GM12878 (cell line): ENCODE data around the gene TRAPPC3L. TPM values are rescaled to one million over a fixed set of nuclear protein-coding genes. Genes with fewer than 3 reads are reported as not detected.

Experiments
- ATAC-seq: fragments of 200-7000 bp; cut with Tn5 transposase; 3 replicates; pipeline ENCODE4 v1.9.1; 2020; ENCODE audit warnings: mild to moderate bottlenecking, moderate library complexity
- BruUV-seq: library from RNA; stranded (reverse); fragments of 400-500 nt; replicated peaks from 2 replicates; lab custom pipeline; 2021; lab: Mats Ljungman, UMichigan
- CTCF ChIA-PET: fragments of 300-600 bp; sonication (Branson Sonifier 250); formaldehyde crosslinking; extraction: SDS; loops from one replicate; lab custom pipeline; 2021; ENCODE audit warnings: inconsistent platforms; lab: Yijun Ruan, JAX
- POLR2A ChIA-PET: fragments of 350-600 bp; formaldehyde crosslinking; extraction: SDS; loops from one replicate; lab custom pipeline; 2021; ENCODE audit warnings: inconsistent platforms; lab: Charles Lee
- RAD21 ChIA-PET: fragments of 300-600 bp; sonication (Branson Sonifier 250); formaldehyde crosslinking; loops from one replicate; lab custom pipeline; 2023; ENCODE audit warnings: antibody characterized with exemption; ENCODE audit not compliant: unreplicated experiment; lab: Charles Lee
- SMC1A ChIA-PET: fragments of 300-600 bp; sonication (Branson Sonifier 250); formaldehyde crosslinking; loops from one replicate; lab custom pipeline; 2023; ENCODE audit not compliant: unreplicated experiment, uncharacterized antibody; lab: Charles Lee
- DNase-seq: peaks from one replicate; pipeline ENCODE4 v3.0.0-alpha.2; 2011; ENCODE audit warnings: low read depth, low spot score
- FAIRE-seq: peaks from 3 replicates; lab custom pipeline; 2011; peaks lifted over from hg19 to GRCh38; lab: Jason Lieb, UNC
- H2AFZ ChIP-seq: 2 replicates; pipeline ENCODE4 v1.6.0; 2011; ENCODE audit warnings: low read depth, low read length, control low read depth; ENCODE audit not compliant: control insufficient read depth
- H3K27ac ChIP-seq: 2 replicates; pipeline ENCODE4 v1.5.1; 2011; ENCODE audit warnings: control low read depth; ENCODE audit not compliant: control insufficient read depth, insufficient read depth
- H3K27me3 ChIP-seq, 2 experiments: replicated peaks in 1 of 2; 2 replicates each; pipeline versions ENCODE4 v1.6.0 to v1.6.1; 2011; ENCODE audit warnings: low read length in 1 of 2; ENCODE audit not compliant: control insufficient read depth in 2 of 2, insufficient read depth in 2 of 2
- H3K36me3 ChIP-seq, 2 experiments: 2 replicates each; pipeline ENCODE4 v1.5.1; 2011; ENCODE audit warnings: low read length in 1 of 2; ENCODE audit not compliant: control insufficient read depth in 2 of 2, insufficient read depth in 2 of 2
- H3K4me1 ChIP-seq: 2 replicates; pipeline ENCODE4 v1.6.1; 2011; ENCODE audit warnings: mild to moderate bottlenecking, low read length, moderate library complexity, mixed read lengths; ENCODE audit not compliant: control insufficient read depth, insufficient read depth
- H3K4me2 ChIP-seq: 2 replicates; pipeline ENCODE4 v1.6.0; 2011; ENCODE audit warnings: control low read depth; ENCODE audit not compliant: control insufficient read depth, insufficient read depth
- H3K4me3 ChIP-seq: fragments of 200-600 bp; sonication (generic); 2 replicates; pipeline ENCODE4 v1.5.1; 2016
- H3K79me2 ChIP-seq: 2 replicates; pipeline ENCODE4 v1.6.0; 2011; ENCODE audit warnings: low read length; ENCODE audit not compliant: control insufficient read depth, insufficient read depth
- H3K9ac ChIP-seq: 2 replicates; pipeline ENCODE4 v1.8.0; 2011; ENCODE audit warnings: low read length, control low read depth, mixed read lengths; ENCODE audit not compliant: control insufficient read depth, insufficient read depth
- H3K9me3 ChIP-seq: replicated peaks from 3 replicates; pipeline ENCODE4 v1.5.1; 2011; ENCODE audit warnings: mild to moderate bottlenecking, low read length; ENCODE audit not compliant: control insufficient read depth, insufficient read depth
- H4K20me1 ChIP-seq: 2 replicates; pipeline ENCODE4 v1.6.0; 2011; ENCODE audit not compliant: control insufficient read depth, insufficient read depth
- ATF7 ChIP-seq: fragments of 450-650 bp; IDR thresholded peaks from 2 replicates; pipeline ENCODE4 v1.6.1; 2016; ENCODE audit warnings: low read depth, mild to moderate bottlenecking
- HCFC1 ChIP-seq: fragments of 150-350 bp; IDR thresholded peaks from 2 replicates; pipeline ENCODE4 v1.6.1; 2014; ENCODE audit warnings: low read length
- HDAC2 ChIP-seq: fragments of 200-600 bp; sonication (generic); IDR thresholded peaks from 2 replicates; pipeline ENCODE4 v1.6.1; 2017
- HDAC6 ChIP-seq: fragments of 200-600 bp; sonication (generic); IDR thresholded peaks from one replicate; pipeline ENCODE4 v1.8.0; 2017; ENCODE audit warnings: antibody characterized with exemption; ENCODE audit not compliant: unreplicated experiment
- HDGF ChIP-seq: fragments of 450-650 bp; IDR thresholded peaks from 2 replicates; pipeline ENCODE4 v1.6.1; 2016; ENCODE audit warnings: antibody characterized with exemption
- RAD51 ChIP-seq: fragments of 450-650 bp; IDR thresholded peaks from 2 replicates; pipeline ENCODE4 v1.6.1; 2016; ENCODE audit warnings: moderate library complexity, mild to moderate bottlenecking, inconsistent platforms
- RFX5 ChIP-seq: IDR thresholded peaks from 2 replicates; pipeline ENCODE4 v1.6.1; 2011; ENCODE audit warnings: low read depth, low read length, improper control_type of control experiment
- SIX5 ChIP-seq: IDR thresholded peaks from 2 replicates; pipeline ENCODE4 v1.6.1; 2011; ENCODE audit warnings: mild to moderate bottlenecking, low read depth, low read length, moderate library complexity; ENCODE audit not compliant: severe bottlenecking
- SPI1 ChIP-seq: IDR thresholded peaks from 2 replicates; pipeline ENCODE4 v1.6.1; 2011; ENCODE audit warnings: low read depth, mild to moderate bottlenecking, low read length, moderate library complexity, borderline replicate concordance; ENCODE audit not compliant: insufficient read depth
- ZBTB40 ChIP-seq: fragments of 450-650 bp; IDR thresholded peaks from 2 replicates; pipeline ENCODE4 v1.6.1; 2016; ENCODE audit warnings: mild to moderate bottlenecking, moderate library complexity, borderline replicate concordance
- ZNF207 ChIP-seq: fragments of 450-650 bp; IDR thresholded peaks from 2 replicates; pipeline ENCODE4 v1.6.1; 2014; ENCODE audit warnings: antibody characterized with exemption, mild to moderate bottlenecking, borderline replicate concordance
- ZNF592 ChIP-seq: fragments of 450-650 bp; IDR thresholded peaks from 2 replicates; pipeline ENCODE4 v1.6.1; 2017; ENCODE audit warnings: mild to moderate bottlenecking, moderate library complexity
- WGBS: methylation state at CpG from one replicate; pipeline ENCODE4 v1.1.6; 2016; ENCODE audit warnings: low lambda C conversion rate; ENCODE audit not compliant: insufficient replicate concordance, insufficient coverage; ENCODE audit errors: missing lambda C conversion rate; 5-methylcytosine and 5-hydroxymethylcytosine counted together
- in situ Hi-C: fragments of 300-500 bp; cut with MboI; formaldehyde crosslinking; loops from 9 replicates; pipeline ENCODE4 v1.14.3; 2018; ENCODE audit warnings: mixed read lengths
- intact Hi-C: fragments of 100-400 bp; cut with micrococcal nuclease; formaldehyde crosslinking; loops from one replicate; pipeline ENCODE4 v1.14.2; 2022; ENCODE audit not compliant: unreplicated experiment
- polyA plus RNA-seq, 11 experiments: library from polyadenylated mRNA; depleted of rRNA in 4 of 11; unstranded in 6 of 11; stranded (reverse) in 5 of 11; fragments of >200 nt; fragmentation: Nextera tagmentation in 4 of 11; fragmentation: Illumina TruSeq in 1 of 11; extraction: Ambion mirVana in 4 of 11; extraction: Trizol in 1 of 11; gene quantifications; 1 replicate in 1 of 11; 2 replicates in 10 of 11; pipeline versions ENCODE4 v1.2.1 to v1.2.3, GENCODE V29; 2011 to 2016; ENCODE audit warnings: inconsistent platforms in 2 of 11, missing spikeins in 2 of 11, low read depth in 1 of 11
- total RNA-seq, 4 experiments: library from RNA; depleted of rRNA in 3 of 4; stranded (reverse); fragments of >200 nt in 3 of 4; fragmentation: Illumina TruSeq in 1 of 4; extraction: Trizol in 1 of 4; gene quantifications; 2 replicates each; pipeline versions ENCODE4 v1.2.1 to v1.2.3, GENCODE V29; 2013 to 2021
- TF ChIP-seq, protein P1 (sequence below): IDR thresholded peaks from 2 replicates; pipeline ENCODE4 v1.6.1; 2012; ENCODE audit warnings: low read depth, low read length, improper control_type of control experiment

TRAPPC3L gene
- total and polyA plus RNA-seq, 10 of the 15 experiments (the other 5 are each of a cell fraction or from before 2014, with no cell fraction given), result not detected

- RAD21 ChIA-PET, result no interaction called here
- H3K4me1 ChIP-seq, result no peaks in the 10 kb centered on the region
- no TSS peak for BruUV-seq
- ATAC-seq (no peak), DNase-seq (no peak), FAIRE-seq (no peak)
- no peak overlapping the region for H2AFZ ChIP-seq
- in situ Hi-C loops (no loop called here), intact Hi-C loops (no loop called here)
- no peaks in the 10 kb centered on the region for H3K9me3 ChIP-seq
- no peaks in the 10 kb centered on the region for H4K20me1 ChIP-seq
- 50% methylated on average over 2 of the region's 2 CpGs for WGBS
- no peaks in the 10 kb centered on the region for H3K36me3 ChIP-seq
- CTCF ChIA-PET, result no interaction called here
- SMC1A ChIA-PET, result no interaction called here
- no peak overlapping the region for H3K4me2 ChIP-seq
- H3K9ac ChIP-seq, result no peak overlapping the region
- no peaks in the 10 kb centered on the region for H3K79me2 ChIP-seq
- H3K27ac ChIP-seq, result no peak overlapping the region
- H3K4me3 ChIP-seq, result no peak overlapping the region
- peaks cover 0 to 3% of the 10 kb centered on the region in 2 experiments; a peak in 2 of 4 replicates for H3K27me3 ChIP-seq
- POLR2A ChIA-PET, result no interaction called here
- TF ChIP-seq RAD51 (no peak), HDAC2 (no peak), HDAC6 (no peak), ZBTB40 (no peak), SPI1 (no peak), RFX5 (no peak), ZNF592 (no peak), ATF7 (no peak), ZNF207 (no peak), HDGF (no peak), SIX5 (no peak), HCFC1 (no peak)
- TF ChIP-seq, protein P1, sequence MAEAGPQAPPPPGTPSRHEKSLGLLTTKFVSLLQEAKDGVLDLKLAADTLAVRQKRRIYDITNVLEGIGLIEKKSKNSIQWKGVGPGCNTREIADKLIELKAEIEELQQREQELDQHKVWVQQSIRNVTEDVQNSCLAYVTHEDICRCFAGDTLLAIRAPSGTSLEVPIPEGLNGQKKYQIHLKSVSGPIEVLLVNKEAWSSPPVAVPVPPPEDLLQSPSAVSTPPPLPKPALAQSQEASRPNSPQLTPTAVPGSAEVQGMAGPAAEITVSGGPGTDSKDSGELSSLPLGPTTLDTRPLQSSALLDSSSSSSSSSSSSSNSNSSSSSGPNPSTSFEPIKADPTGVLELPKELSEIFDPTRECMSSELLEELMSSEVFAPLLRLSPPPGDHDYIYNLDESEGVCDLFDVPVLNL, result no peak
These were observed 88.6 kb downstream of the TRAPPC3L start for GRCh38 chr6:116456927-116457326.
